T-helper 2 cell treated with Interferon-gamma antibody and Interleukin-4, amounts not matched to agents 100 ng/mL and 5 ng/mL, for 36 hours (primary cell): ENCODE measurements around the gene NAA38. TPM values are rescaled to one million over a fixed set of nuclear protein-coding genes. Genes with fewer than 3 reads are reported as not detected.

Experiments used
- intact Hi-C: fragments of 100-400 bp; cut with micrococcal nuclease; formaldehyde crosslinking; loops from one replicate; pipeline ENCODE4 v1.15.1; 2023
- total RNA-seq: library from RNA; stranded (reverse); gene quantifications from 2 replicates; pipeline ENCODE4 v1.2.3, GENCODE V29; 2022

The NAA38 gene
- total RNA-seq, 1 donor from 2014 or later = 74.9 TPM

- intact Hi-C loops = loop anchor here (5.0 to 10.0 kb wide), 2 partner anchors 112 to 619 kb away; partner anchors contain the start of genes DVL2 and PHF23
Measured at GRCh38 chr17:7854078-7854777, 3.1 kb downstream of the NAA38 start.

- intact Hi-C loops = loop anchor here (5.0 to 10.0 kb wide), 2 partner anchors 111 to 619 kb away; partner anchors contain the start of genes DVL2 and PHF23
Measured at GRCh38 chr17:7853691-7854038, 3.7 kb downstream of the NAA38 start.

- intact Hi-C loops = loop anchor here (5.0 to 10.0 kb wide), 2 partner anchors 111 to 618 kb away; partner anchors contain the start of genes DVL2 and PHF23
Measured at GRCh38 chr17:7852919-7853690, 4.3 kb downstream of the NAA38 start.

- intact Hi-C loops = loop anchor here (5.0 to 10.0 kb wide), 2 partner anchors 110 to 617 kb away; partner anchors contain the start of genes DVL2 and PHF23
Measured at GRCh38 chr17:7852262-7852670, 5.1 kb downstream of the NAA38 start.

- intact Hi-C loops = loop anchor here (1.0 to 10.0 kb wide), 5 partner anchors 9 to 617 kb away; partner anchors contain the start of genes DVL2 and PHF23
Measured at GRCh38 chr17:7851438-7852261, 5.7 kb downstream of the NAA38 start.

- intact Hi-C loops = loop anchor here (1.0 to 10.0 kb wide), 5 partner anchors 9 to 616 kb away; partner anchors contain the start of genes DVL2 and PHF23
Measured at GRCh38 chr17:7850701-7851437, 6.5 kb downstream of the NAA38 start.

GRCh38 chr17:7849751-7850504, 7.4 kb downstream of the NAA38 start:
- intact Hi-C loops = loop anchor here (5.0 to 10.0 kb wide), 2 partner anchors 108 to 615 kb away; partner anchors contain the start of genes DVL2 and PHF23

GRCh38 chr17:7849130-7849750, 8.1 kb downstream of the NAA38 start:
- intact Hi-C loops = no loop called here

GRCh38 chr17:7848739-7849129, 8.6 kb downstream of the NAA38 start:
- intact Hi-C loops = no loop called here

GRCh38 chr17:7848131-7848579, 9.2 kb downstream of the NAA38 start:
- intact Hi-C loops = no loop called here

GRCh38 chr17:7846765-7847661, 10.3 kb downstream of the NAA38 start:
- intact Hi-C loops = no loop called here

GRCh38 chr17:7846063-7846735, 11.2 kb downstream of the NAA38 start:
- intact Hi-C loops = no loop called here

GRCh38 chr17:7845359-7846062, 11.8 kb downstream of the NAA38 start:
- intact Hi-C loops = loop anchor here (2.0 kb wide), 2 partner anchors 41 to 87 kb away; partner anchors contain the start of gene CNTROB

GRCh38 chr17:7844292-7845154, 12.8 kb downstream of the NAA38 start:
- intact Hi-C loops = loop anchor here (1.0 to 5.0 kb wide), 6 partner anchors 9 to 832 kb away; partner anchors contain the start of genes CNTROB, MPDU1, NAA38 and RNASEK

- intact Hi-C loops = loop anchor here (1.0 to 5.0 kb wide), 9 partner anchors 8 to 831 kb away; partner anchors contain the start of genes CNTROB, MPDU1, NAA38 and RNASEK
Measured at GRCh38 chr17:7843536-7844291, 13.6 kb downstream of the NAA38 start.
